ENCODE data around the gene LMTK3. TPM values are rescaled to one million over a fixed set of nuclear protein-coding genes. Genes with fewer than 3 reads are reported as not detected.
A peak's percentile ranks its signal among the peaks of the same experiment; 100 is the strongest.

The LMTK3 gene
- total RNA-seq, 2 donors from 2014 or later: 1.7 to 3.1 TPM

GRCh38 chr19:48468772-48469288, 42.8 kb downstream of the LMTK3 start:
- TF ChIP-seq, protein P1, sequence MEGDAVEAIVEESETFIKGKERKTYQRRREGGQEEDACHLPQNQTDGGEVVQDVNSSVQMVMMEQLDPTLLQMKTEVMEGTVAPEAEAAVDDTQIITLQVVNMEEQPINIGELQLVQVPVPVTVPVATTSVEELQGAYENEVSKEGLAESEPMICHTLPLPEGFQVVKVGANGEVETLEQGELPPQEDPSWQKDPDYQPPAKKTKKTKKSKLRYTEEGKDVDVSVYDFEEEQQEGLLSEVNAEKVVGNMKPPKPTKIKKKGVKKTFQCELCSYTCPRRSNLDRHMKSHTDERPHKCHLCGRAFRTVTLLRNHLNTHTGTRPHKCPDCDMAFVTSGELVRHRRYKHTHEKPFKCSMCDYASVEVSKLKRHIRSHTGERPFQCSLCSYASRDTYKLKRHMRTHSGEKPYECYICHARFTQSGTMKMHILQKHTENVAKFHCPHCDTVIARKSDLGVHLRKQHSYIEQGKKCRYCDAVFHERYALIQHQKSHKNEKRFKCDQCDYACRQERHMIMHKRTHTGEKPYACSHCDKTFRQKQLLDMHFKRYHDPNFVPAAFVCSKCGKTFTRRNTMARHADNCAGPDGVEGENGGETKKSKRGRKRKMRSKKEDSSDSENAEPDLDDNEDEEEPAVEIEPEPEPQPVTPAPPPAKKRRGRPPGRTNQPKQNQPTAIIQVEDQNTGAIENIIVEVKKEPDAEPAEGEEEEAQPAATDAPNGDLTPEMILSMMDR (IDR thresholded peaks at IDR 0.05): no peak
- H3K9ac ChIP-seq (ENCODE audit: low read depth in 2 of 2, low read length in 2 of 2): peak overlapping the region; percentile 81 to 89
- H3K36me3 ChIP-seq: peaks cover 20% of the 10 kb centered on the region
- peak overlapping the region; percentile 95 for H3K27ac ChIP-seq
- peak; percentile 100 for DNase-seq
- H3K4me1 ChIP-seq: peaks cover 6% of the 10 kb centered on the region
- H3K27me3 ChIP-seq: no peaks in the 10 kb centered on the region
- H3K9me3 ChIP-seq: no peaks in the 10 kb centered on the region
- intact Hi-C loops (cut with DNase I): no loop called here
- H3K4me3 ChIP-seq: peak overlapping the region; percentile 98

GRCh38 chr19:48466561-48467325, 44.9 kb downstream of the LMTK3 start:
- Histone ChIP-seq H3K36me3 (peaks cover 2% of the 10 kb centered on the region), H3K4me1 (peaks cover 6% of the 10 kb centered on the region), H3K4me3 (no peak overlapping the region), H3K9me3 (no peaks in the 10 kb centered on the region), H3K9ac (ENCODE audit: low read depth in 2 of 2, low read length in 2 of 2) (no peak overlapping the region), H3K27me3 (no peaks in the 10 kb centered on the region), H3K27ac (no peak overlapping the region)
- no peak for DNase-seq
- intact Hi-C loops (cut with DNase I): no loop called here
- TF ChIP-seq, protein P1 (IDR thresholded peaks at IDR 0.05): no peak

DNA sequence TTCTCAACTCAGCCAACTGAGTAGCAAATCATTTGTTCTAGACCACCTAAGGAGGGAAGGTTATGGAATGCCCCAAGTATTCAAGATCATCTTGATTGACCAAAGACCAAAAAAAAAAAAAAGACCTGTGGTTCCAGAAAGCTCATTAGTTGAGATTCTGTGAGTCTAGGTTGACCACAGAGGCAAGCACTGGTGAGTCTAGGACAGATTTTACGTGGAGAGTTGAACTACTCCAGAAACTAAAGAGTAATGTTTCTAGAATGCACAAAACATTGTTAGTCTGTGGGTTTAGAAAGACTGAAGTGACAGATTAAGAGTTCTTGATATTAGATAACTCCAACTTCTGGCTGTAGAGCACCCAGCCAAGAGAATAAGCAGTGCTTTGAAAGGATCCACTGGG, 46.4 kb downstream of the LMTK3 start:
- intact Hi-C loops (cut with DNase I): no loop called here

DNA sequence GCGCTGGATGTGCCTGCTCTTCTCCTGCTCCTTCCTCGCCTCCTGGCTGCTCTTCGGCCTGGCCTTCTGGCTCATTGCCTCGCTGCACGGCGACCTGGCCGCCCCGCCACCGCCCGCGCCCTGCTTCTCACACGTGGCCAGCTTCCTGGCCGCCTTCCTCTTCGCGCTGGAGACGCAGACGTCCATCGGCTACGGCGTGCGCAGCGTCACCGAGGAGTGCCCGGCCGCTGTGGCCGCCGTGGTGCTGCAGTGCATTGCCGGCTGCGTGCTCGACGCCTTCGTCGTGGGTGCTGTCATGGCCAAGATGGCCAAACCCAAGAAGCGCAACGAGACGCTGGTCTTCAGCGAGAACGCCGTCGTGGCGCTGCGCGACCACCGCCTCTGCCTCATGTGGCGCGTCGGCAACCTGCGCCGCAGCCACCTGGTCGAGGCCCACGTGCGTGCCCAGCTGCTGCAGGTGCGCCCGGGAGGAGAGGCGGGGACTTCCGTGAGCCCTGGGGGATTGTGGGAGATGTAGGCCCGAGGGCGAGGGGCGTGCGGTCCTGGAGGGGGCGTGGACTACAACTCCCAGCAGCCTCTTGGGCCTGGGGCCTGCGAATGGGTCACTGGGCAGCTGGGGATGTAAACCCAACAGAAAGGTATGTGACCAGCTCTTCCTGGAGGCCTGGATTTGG, 49.5 kb downstream of the LMTK3 start:
- TF ChIP-seq, protein P1 (IDR thresholded peaks at IDR 0.05): no peak
- no peak overlapping the region for H3K4me3 ChIP-seq
- DNase-seq: no peak
- no peaks in the 10 kb centered on the region for H3K27me3 ChIP-seq
- no peaks in the 10 kb centered on the region for H3K4me1 ChIP-seq
- H3K9ac ChIP-seq (ENCODE audit: low read depth in 2 of 2, low read length in 2 of 2): no peak overlapping the region
- no peaks in the 10 kb centered on the region for H3K9me3 ChIP-seq
- H3K36me3 ChIP-seq: no peaks in the 10 kb centered on the region
- intact Hi-C loops (cut with DNase I): no loop called here
- no peak overlapping the region for H3K27ac ChIP-seq

More for the DNA sequence above, 46.4 kb downstream of the LMTK3 start:
- DNase-seq: no peak
- H3K27ac ChIP-seq: no peak overlapping the region
- no peaks in the 10 kb centered on the region for H3K27me3 ChIP-seq
- H3K9ac ChIP-seq (ENCODE audit: low read depth in 2 of 2, low read length in 2 of 2): no peak overlapping the region
- peaks cover 2% of the 10 kb centered on the region for H3K4me1 ChIP-seq
- TF ChIP-seq, protein P1 (IDR thresholded peaks at IDR 0.05): no peak
- no peaks in the 10 kb centered on the region for H3K36me3 ChIP-seq
- no peaks in the 10 kb centered on the region for H3K9me3 ChIP-seq
- no peak overlapping the region for H3K4me3 ChIP-seq

- Histone ChIP-seq H3K36me3 (no peaks in the 10 kb centered on the region), H3K9ac (ENCODE audit: low read depth in 2 of 2, low read length in 2 of 2) (no peak overlapping the region), H3K27me3 (no peaks in the 10 kb centered on the region), H3K4me1 (no peaks in the 10 kb centered on the region), H3K27ac (no peak overlapping the region), H3K4me3 (no peak overlapping the region), H3K9me3 (no peaks in the 10 kb centered on the region)
- no peak for DNase-seq
- intact Hi-C loops (cut with DNase I): no loop called here
- TF ChIP-seq, protein P1 (IDR thresholded peaks at IDR 0.05): no peak
Observed at GRCh38 chr19:48461651-48461981, 50.0 kb downstream of the LMTK3 start.

All from colonic mucosa (tissue), 4 donors.